T47D (cell line): ENCODE results near the gene C2orf72.

Source experiments
- DNase-seq, 2 experiments: peaks; one replicate each; pipeline versions ENCODE4 v3.0.0 to v3.0.0-alpha.2; 2011 to 2012; ENCODE audit warnings: low read depth in 1 of 2, low spot score in 1 of 2
- JUND ChIP-seq: IDR thresholded peaks from 2 replicates; pipeline ENCODE4 v1.6.1; 2012; ENCODE audit warnings: low read depth
- in situ Hi-C: cut with HindIII; loops from 2 replicates; pipeline ENCODE4 v1.10.0; 2016; ENCODE audit warnings: low sequenced_read_pairs, low pct_unique_long_range_greater_than_20kb

Gene C2orf72

GRCh38 chr2:231069379-231070054 lies 32.2 kb downstream of the C2orf72 start:
- no peak for DNase-seq
- no peak for TF ChIP-seq JUND
- in situ Hi-C loops = no loop called here

- TF ChIP-seq JUND = no peak
- in situ Hi-C loops = no loop called here
- DNase-seq = no peak
Observed at GRCh38 chr2:231084565-231084964, 47.2 kb downstream of the C2orf72 start.

- no peak for DNase-seq
- no peak for TF ChIP-seq JUND
- in situ Hi-C loops = no loop called here
Observed at GRCh38 chr2:231088754-231089153, 51.4 kb downstream of the C2orf72 start.

GRCh38 chr2:231093933-231094332 lies 56.6 kb downstream of the C2orf72 start:
- no peak for DNase-seq
- TF ChIP-seq JUND = no peak
- in situ Hi-C loops = no loop called here

- in situ Hi-C loops = no loop called here
- no peak for TF ChIP-seq JUND
- no peak for DNase-seq
Observed at GRCh38 chr2:231094736-231095346, 57.5 kb downstream of the C2orf72 start.
